ENCODE results near the gene FAM193B.
"Not testable (repeated sequence)": the region's sequence is repeated elsewhere in the genome, so short reads cannot be mapped to it uniquely, and the experiment has no call there.

The FAM193B gene

DNA sequence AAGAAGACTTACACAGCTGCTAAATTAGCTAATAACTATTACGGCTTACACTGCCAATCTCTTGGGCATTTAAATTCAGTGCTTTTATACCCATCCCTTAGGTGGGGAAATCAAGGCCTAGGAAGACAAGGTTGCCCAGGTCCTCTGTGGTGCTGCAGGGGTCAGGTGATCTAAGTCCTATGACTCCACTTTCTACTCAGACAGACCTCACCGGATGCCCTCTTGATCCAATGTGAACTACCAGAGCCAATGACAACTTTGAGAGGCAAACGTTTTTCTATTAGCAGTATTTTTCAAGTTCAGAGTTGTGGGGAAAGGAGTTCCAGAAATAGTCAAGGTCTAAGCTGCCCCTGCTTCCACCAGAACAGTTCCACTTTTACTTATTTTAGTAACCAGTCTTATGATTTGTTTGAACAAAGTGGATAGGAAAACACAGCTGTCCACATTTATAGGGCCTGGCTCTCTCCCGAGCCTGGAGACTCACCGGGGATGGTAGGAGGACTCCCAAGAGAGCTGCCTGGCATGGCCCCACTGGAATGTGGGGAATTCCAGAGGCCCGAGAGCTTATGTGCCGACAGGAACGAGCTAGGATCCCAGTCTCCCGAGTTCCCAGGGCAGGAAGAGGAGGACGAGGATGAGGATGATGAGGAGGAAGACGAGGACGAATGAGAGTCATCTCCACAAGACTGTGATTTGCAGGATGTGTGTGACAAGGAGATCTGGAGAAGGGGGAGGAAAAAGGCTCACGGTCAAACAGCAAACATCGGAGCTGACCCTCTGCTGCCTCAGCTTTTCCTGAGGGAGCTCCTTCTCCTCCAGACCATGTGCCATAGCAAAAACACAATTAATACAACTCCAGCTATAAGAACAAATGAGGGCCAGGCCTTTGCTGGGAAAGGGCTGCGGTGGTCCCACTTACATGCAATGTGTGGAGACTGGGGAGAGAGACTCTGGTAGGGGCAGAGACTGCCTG lies 16.7 kb downstream of the FAM193B start:
- DNase-seq, result no peak

DNA sequence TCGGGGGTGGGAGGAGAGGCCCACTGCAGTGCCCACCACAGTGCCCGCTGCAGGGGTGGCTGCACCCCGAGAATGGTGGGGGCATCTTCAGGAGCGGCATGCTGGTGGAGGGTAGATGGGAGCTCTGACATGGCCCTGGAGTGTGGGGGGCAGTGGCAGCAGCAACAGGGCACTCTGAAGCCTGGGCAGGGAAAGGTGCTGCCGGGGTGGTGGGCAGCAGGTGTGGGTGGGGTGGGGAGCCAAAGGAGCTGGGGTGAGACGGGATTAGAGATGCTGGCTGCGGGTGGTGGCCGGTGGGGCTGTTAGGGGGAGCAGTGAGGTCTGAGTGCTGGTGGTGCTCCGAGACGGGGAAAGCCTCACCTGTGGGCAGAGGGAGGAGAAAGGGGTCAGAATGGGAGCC lies 18.0 kb downstream of the FAM193B start:
- DNase-seq, result no peak

DNA sequence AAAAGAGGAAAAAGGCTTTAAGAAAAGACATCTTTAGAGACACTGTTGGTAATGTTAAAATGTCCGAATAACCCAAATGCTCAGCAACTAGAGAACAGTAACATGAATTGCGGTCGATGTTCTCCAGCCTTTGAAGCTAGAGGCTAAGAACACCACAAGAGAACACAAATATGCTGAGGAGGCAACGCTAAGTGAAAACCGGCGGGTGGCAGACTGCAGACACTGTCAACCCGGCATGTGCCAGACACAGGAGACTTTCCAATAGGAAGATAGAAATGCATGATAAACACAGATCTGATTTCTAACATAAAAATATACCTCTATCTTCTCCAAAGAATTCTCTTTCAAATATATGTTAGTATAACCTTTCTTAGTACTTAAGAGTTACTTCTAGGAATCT lies 19.2 kb downstream of the FAM193B start:
- no peak for DNase-seq

DNA sequence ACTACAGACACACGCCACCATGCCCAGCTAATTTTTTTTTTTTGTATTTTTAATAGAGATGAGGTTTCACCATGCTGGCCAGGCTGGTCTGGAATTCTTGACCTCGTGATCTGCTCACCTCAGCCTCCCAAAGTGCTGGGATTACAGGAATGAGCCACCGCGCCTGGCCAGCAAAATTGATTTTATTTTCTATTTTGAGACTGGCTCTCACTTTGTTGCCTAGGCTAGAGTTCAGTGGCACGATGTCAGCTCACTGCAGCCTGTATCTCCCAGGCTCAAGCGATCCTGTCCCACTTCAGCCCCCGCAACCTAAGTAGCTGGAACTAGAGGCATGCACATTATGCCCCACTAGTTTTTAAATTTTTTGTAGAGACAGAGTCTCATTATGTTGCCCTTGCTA lies 19.9 kb downstream of the FAM193B start:
- not testable (repeated sequence) for DNase-seq

DNA sequence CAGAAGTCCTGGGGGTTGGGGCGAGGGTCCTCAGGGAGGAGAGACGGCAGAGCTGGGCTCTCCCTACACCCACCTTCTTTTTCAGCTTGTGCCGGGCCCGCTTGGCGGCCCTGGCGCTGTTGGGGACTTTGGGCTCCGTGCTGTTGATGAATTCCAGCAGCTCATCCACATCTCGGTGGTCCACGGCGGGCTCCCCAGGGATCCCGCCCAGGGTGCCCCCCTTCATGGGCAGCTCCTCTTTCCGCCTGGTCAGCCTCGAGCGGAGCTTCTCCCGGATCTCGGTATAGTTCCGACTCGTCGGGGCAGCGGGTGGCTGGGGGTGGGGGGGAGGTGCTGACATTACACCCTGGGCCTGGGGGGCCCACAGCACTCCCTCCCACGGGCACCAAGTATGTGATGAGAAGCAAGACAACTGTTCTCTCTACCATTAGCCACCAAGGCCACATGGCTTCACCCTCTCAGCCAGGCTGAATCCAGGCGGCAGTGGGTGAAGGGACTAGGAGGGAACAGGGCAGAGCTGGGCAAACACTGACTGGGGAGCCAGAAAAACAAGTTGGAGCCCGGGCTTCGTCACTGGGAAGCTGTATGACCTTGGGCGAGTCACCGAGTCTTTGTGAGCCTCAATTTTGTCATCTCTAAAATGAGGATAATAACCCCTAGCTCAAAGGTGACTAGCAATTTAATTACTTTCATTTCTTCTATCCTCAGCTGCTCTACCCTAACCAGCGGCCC lies 23.0 kb downstream of the FAM193B start:
- DNase-seq, result no peak

DNA sequence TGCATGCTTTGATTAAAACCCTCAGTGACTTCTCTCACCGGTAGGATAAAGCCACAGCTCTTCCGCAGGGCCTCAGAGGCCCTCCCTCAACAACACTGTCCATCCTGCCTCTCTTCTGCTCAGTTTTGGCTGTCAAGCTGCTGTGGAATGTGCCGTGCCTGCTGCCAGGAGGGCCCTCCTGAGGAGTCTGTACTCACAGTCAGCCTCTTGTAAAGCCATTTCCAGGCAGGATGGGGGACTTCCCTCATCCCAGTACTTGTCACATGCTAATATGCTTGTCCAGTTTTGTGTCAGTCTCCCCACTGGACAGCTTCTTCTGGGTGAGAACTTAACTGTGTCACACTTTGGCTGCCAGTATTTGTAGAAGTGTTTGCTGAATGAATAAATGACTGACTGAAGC lies 23.7 kb downstream of the FAM193B start:
- DNase-seq, result no peak

DNA sequence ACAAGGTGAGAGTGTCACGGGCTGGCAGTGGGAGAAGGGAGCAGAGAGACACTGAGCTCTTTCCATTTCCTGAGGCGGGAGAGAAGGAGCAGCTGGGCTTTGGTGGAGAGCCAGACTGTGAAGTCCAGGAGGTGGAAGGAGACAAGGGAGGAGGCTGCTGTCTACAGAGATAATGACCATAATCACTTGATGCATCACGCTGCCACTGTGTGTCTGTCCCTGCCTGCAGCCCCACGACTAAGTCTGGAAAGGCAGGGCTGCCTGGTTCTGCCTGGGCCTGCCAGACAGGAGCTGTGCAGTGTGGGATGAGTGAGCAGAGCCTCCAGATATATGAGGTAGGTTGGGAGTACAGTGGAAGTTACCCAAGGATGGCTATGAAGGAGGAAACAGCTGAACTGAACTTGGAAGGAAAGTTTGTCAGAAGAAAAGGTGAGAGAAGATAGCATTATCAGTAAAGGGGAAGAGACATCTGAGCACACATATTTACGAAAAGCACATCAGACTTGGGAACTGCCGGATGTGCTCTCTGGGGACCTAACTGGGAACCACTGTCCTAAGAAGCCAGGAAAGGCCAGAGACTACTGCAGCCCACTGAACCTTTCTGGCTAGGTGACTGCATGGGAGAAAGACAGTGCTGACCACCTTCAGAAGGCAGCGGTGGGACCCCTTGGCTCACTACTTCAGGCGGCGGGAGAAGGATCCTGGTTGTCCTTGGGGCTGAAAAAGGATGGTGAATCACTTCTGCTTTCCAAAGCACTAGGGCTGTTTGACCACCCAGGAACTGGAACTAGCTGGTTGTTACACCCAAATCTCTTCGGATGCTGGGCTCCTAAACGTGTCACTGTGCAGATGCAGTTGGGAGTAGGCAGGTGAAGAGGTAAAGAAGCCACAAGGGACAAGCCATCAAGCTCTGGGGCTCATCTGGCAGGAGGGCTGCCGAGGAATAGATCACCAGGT lies 24.8 kb downstream of the FAM193B start:
- DNase-seq, result no peak

DNA sequence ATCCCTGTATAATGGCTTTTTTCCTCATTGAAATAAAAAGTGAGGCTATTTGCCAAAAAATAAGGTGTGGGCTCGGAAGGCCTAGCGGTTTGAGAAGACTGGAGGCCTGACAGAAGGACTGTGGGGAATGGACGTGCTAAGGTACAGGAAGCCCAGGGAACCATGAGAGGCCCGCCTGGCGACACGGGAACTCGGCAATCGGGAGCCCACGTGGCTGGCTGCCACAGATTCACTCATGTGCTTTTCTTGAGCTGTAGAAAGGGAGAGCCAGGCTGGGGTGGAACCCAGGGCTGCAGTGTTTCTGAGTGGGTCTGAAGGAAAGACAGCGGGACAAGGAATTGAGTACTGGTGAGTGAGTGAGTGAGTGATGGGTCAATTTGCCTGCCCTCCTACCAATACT lies 25.7 kb downstream of the FAM193B start:
- no peak for DNase-seq

DNA sequence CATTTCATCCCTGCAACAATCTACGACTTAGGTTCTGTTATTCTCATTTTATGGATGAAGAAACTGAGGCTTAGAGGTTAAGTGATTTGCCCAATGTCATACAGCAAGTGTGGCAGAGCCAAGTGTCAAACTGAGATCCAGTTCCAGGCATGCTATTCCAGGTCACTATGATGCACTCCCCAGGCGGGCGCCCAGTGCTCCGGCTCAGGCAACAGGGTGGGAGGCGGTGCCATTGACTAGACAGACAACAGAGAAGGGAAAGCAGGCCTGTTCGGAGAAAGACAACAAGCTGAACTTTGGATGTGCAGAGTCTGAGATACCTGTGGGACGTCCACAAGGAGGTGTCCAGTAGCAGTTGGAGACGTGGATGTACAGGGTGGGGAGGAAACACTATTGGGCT lies 26.8 kb downstream of the FAM193B start:
- no peak for DNase-seq

DNA sequence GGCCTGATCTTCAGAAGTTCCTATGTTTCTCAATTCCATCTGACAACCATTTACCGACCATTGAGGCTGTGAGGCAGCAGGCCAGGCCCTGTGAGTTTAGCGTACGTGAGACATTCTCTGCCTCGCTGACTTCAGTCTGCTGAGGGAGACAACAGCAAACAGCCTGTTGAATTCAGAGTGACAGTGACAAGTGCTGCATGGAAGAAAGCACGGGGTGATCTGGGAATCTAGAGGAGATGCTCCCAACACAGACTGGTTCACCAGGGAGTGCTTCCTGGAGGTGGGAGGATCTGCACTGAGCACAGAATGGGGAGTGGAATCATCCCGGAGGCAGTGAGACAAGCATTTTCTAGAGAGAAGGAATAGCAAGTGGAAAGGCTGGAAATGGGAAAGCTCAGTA lies 27.6 kb downstream of the FAM193B start:
- no peak for DNase-seq

DNA sequence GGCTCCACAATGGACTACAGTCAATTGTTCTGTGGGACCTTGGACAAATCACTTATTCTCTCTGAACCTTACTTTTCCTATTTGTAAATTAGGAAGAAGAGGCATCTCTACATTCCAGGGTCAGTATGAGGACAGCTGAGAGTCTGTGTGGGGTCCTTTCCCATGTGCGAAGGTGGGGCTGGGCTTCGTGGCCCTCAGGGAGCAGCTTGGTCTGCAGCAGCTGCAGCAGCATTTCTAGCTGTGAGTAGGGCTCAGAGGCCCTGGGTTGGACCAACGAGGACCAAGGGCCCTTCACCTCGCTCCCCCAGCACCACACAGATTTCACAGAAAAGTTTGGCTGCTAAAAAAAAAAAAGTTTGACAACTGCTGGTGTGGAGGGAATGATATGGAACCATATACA lies 28.2 kb downstream of the FAM193B start:
- no peak for DNase-seq

DNA sequence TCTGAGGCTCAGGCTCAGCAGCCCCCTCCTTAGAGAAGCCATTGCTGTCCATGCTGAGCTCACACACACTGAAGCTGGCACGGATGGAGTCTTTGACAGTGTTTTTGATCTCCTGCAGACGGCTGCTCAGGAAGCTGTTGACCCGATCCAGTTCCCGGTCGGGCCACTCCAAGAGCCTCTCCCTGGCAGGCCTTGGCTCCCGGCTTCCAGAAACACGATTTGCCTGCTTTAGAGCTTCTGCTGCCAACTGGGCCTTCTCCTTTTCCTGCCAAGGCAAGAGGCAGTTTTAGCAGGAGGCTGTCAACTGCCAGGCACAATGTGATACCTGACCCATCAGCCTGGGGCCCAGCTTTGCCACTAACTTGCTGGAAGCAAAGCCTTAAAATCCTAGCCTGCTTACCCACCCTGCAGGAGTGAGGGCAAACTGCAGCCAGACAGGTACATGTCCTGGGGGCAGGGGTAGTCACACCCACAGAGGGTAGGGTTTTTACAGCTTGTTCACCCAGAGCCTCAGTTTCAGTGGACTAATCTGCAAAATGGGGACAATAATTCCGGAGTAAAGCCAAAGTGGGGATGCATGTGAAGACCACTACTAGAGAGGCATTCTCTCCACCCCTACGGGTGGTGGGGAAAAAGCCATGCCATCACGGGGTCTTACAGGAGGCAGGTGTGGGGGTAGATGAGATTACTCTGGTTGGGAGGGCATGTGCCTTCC lies 29.3 kb downstream of the FAM193B start:
- DNase-seq, result no peak

DNA sequence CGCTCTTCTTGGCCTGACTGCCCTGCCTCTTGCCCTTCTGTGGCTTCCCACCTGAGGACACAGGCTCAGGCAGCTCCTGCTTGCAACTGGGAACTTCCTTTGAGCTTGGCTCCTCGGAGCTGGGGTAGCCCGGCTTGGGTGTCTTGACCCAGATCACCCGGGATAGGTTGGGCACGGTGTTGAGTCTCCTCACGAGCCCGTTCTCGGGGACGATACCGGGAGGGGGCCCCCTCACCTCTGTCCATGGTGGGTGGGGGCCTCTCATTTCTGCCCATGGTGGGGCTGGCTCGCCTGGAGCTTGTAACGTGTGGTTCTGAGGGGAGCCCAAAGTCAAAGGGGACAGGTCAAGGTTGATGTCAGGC lies 29.8 kb downstream of the FAM193B start:
- DNase-seq, result no peak

DNA sequence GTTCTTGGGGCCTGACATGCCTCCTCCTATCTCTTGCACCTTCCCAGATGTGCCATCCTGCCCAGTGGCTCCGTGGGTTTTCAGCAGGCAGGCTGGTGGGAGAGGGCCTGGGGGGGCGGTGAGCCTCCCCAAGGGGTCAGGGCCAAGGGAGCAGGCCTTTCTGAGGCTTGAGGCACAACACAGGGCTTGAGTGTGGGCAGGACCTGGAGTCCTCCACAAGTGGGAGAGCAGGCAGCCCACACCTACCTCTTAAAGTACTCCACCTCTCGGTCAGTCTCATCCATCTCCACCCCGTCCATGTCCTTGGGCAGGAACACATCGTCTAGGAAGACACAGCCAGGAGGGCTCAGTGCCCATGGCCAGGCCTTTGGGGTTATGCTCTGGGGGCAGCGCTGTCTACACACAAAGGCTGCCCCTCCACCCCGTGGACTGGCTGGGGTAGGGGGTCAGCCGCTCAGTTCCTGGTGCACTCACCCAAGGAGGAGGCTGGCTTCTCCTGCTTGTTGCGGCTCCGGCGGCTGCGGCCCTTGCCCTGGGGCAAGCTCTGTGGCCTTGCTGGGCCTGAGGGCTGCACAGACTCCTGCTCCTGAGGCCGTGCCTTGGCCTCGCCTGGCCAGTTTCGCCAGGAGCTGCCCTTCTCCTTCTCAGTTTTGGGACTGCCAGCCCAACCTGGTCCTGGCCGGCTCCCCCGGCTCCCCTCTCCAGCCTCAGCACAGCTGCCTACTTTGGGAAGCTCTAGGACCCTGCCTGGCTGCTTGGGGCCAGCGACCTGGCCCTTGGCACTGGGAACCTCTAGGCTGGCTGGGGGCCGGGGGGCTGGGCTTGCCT lies 30.4 kb downstream of the FAM193B start:
- no peak for DNase-seq

DNA sequence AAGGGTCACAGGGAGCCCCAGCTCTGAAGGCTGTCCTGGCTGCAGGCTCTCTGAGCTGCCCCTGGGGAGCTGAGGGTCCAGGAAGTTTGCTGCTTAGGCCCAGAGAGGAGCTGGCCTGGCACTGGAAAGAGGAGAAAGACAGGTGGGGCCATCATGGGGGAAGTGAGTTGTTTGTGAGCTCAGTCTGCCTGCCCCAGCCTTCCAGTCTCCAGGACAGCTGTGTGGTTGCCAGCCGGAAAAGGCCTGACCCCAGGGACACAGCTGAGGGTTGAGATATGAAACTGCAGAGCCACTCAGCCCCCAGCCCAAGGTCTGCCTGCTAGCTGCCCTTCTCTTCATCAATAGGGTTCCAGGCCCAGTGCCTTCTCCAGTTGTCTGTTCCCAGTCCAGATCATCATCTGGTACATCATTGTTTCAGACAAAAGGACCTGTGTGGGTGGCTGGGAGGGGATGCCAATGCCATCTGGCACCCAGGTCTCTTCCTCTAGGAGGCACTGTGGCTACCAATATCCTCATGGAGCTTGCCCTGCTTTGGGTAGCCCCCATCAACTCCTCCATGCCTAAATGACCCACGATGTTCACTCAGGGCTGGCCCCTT lies 33.3 kb downstream of the FAM193B start:
- no peak for DNase-seq

DNA sequence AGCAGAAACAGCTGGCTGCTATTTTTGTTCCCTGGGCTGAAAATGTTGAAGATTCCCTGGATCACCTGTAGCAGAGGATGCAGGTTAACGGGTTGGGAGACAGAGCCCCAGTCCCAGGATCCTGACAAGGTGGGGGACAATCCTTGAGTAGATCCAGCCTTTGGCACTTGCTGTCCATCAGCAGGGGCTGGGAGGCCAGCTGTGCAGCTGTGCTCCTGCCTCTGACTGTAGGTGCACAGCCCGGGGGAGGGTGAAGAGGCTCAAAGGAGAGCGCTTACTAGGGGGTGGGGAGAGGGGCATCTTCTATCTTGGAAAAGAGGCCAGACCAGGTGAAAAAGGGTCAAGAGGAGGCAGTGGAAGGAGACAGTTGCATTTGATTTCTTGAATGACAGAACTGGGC lies 34.1 kb downstream of the FAM193B start:
- no peak for DNase-seq

DNA sequence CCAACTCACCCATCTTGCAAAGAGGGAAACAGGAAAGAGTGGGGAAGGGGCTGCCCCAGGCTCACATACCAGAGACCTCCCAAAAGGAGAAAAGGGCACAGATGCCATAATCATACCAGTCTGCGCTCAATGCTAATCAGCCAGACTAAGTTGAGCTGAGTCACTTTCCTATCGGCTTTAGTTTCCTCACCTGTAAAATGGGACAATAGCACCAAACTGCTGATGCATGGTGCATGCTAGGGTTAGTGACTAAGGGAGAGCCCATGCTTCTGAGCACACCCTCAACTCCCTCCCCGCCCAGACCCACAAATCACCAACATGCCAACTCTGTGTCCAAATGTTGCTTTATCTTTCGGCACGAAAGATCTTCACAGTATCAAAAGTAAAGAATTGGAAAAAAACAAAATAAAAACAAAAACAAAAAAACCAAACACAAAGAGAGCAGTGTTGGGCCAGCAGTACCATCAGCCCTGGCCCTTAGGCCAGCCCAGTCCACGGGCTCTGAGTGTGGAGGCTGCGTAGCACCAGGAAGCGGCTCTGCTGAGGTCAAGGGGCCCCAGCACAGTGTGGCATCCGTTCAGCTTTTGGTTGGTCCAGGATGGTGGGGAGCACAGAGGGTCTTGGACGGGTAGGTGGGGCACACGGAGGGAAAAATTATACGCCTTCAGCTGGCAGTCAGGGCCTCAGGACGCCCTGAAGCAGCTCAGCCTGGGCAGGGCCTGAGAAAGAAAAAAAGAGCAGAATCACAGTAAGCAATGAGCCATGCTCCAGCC lies 34.7 kb downstream of the FAM193B start:
- DNase-seq, result no peak

DNA sequence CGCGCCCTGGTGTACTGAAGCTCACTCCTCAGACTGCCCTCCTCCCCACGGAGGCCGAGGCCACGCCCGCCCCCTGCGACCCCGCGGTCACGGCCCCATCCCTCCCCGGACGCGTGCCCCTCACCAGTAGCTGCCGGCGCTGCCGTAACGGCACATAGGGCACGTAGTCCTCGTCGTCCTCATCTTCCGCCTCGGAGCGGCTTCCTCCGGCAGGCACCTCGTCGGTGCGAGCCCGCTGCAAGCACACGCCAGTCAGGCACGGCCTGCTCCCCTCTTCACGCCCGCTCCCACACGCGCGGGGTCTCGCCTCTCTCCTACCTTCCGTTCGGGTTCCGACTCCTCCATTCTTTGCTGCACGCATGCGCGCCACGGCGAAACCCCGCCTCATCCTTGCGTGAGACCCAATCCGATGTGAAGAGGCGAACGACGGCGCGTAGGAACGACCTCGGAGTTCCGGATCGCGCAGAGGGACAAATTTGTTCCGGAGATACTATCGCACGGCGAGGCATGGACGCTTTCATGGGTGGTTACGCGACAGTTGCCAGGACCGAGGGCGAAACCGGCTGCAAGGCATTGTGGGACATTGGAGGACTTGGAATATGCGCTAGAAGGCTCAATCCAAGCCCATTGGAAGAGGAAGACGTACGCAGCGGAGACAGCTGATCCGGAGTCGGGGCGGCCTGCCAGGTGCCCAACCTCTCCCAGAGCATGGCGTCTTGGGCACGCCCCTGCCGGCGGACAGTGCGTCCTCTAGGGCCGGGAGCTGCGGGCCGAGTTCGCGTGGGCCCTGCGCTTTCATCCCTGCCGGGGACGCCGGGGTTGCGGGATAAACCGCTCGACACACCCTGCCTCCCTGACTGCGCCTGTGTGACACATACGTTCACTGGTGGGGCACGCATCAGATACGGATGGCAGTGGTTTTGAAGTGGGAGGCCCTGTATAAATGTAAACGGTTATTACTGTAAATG lies 37.5 kb downstream of the FAM193B start, which contains the start of gene DDX41:
TSS of gene DDX41 (minus strand) at position 361 of the 968 bp plus-strand sequence. CDS start at position 345, 16 bp downstream.
- DNase-seq, result peak; percentile 92

DNA sequence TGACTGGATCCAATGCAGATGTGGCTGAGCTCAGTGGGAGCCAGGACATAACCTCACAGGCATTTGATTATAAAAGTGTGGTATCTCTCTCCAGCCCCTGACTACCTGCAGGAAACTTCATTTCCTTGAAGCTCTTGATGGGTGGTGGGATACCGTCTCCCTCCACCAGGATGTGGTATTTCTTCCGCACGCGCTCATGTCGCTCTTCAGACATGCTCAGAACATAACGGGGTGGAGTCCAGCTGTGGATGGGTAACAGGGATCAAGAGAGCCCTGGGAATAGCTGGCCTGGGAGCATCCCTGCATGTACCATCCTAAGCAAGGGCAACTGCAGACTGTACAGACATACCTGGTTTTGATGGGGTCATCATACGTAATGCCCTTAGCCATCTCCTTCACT lies 38.8 kb downstream of the FAM193B start:
- DNase-seq, result no peak
